B cell (primary cell): ENCODE data around the gene CDC42BPG. TPM values are rescaled to one million over a fixed set of nuclear protein-coding genes. Genes with fewer than 3 reads are reported as not detected.

Source experiments
- ATAC-seq: fragments of 200-7000 bp; cut with Tn5 transposase; one replicate; pipeline ENCODE4 v1.10.0; 2021; ENCODE audit warnings: low read depth, mild to moderate bottlenecking, moderate number of reproducible peaks, moderate library complexity
- CTCF ChIA-PET: fragments of 350-600 bp; sonication (Branson Sonifier 250); formaldehyde crosslinking; loops from one replicate; lab custom pipeline; 2021; ENCODE audit warnings: antibody characterized with exemption, inconsistent platforms; lab: Charles Lee
- POLR2A ChIA-PET: fragments of 350-600 bp; sonication (Branson Sonifier 250); formaldehyde crosslinking; loops from one replicate; lab custom pipeline; 2021; ENCODE audit warnings: antibody characterized with exemption; lab: Charles Lee
- DNase-seq: peaks from one replicate; pipeline ENCODE4 v3.0.0; 2013
- H2AFZ ChIP-seq: 2 replicates; pipeline ENCODE4 v1.6.1; 2012; ENCODE audit warnings: mild to moderate bottlenecking, low read depth, low read length; ENCODE audit not compliant: insufficient read depth, poor library complexity, severe bottlenecking
- H3K27ac ChIP-seq, 2 donors: 1 replicate in 1 of 2; 2 replicates in 1 of 2; pipeline ENCODE4 v1.5.1; 2012 to 2013; ENCODE audit warnings: low read length in 2 of 2, mild to moderate bottlenecking in 2 of 2, moderate library complexity in 1 of 2
- H3K27me3 ChIP-seq, 4 experiments: fragments of 200-600 bp in 1 of 4; sonication (generic) in 1 of 4; replicated peaks in 1 of 4; 1 replicate in 2 of 4; 2 replicates in 2 of 4; pipeline versions ENCODE4 v1.6.1 to v1.7.0; 2013 to 2016; ENCODE audit warnings: low read length in 3 of 4, mild to moderate bottlenecking in 2 of 4, mixed read lengths in 1 of 4, moderate library complexity in 1 of 4; ENCODE audit not compliant: insufficient read depth in 4 of 4, control insufficient read depth in 3 of 4; ENCODE audit errors: control extremely low read depth in 1 of 4
- H3K36me3 ChIP-seq, 2 experiments: replicated peaks in 1 of 2; 1 replicate in 1 of 2; 2 replicates in 1 of 2; pipeline versions ENCODE4 v1.6.1 to v1.7.1; 2013; ENCODE audit warnings: low read length in 1 of 2; ENCODE audit not compliant: insufficient read depth in 2 of 2, control insufficient read depth in 1 of 2; ENCODE audit errors: control extremely low read depth in 1 of 2, extremely low read depth in 1 of 2
- H3K4me1 ChIP-seq, 2 donors: fragments of 200-600 bp in 1 of 2; sonication (generic) in 1 of 2; 1 replicate in 1 of 2; 2 replicates in 1 of 2; pipeline versions ENCODE4 v1.5.1 to v1.6.1; 2013 to 2017; ENCODE audit warnings: low read length in 2 of 2; ENCODE audit not compliant: control insufficient read depth in 2 of 2, insufficient read depth in 2 of 2
- H3K4me2 ChIP-seq: replicated peaks from 2 replicates; pipeline ENCODE3; 2012; ENCODE audit warnings: mild to moderate bottlenecking, low read depth, low read length; ENCODE audit not compliant: poor library complexity, severe bottlenecking
- H3K4me3 ChIP-seq, 5 experiments: fragments of 200-600 bp in 1 of 5; sonication (generic) in 1 of 5; 1 replicate in 3 of 5; 2 replicates in 2 of 5; pipeline versions ENCODE4 v1.5.1 to v1.7.0; 2011 to 2016; ENCODE audit warnings: low read length in 4 of 5, mild to moderate bottlenecking in 4 of 5, low read depth in 2 of 5, control low read depth in 1 of 5, moderate library complexity in 1 of 5; ENCODE audit not compliant: insufficient read depth in 1 of 5; ENCODE audit errors: control extremely low read depth in 1 of 5, extremely low read depth in 1 of 5
- H3K79me2 ChIP-seq: fragments of 200-600 bp; sonication (generic); one replicate; pipeline ENCODE4 v1.6.0; 2016; ENCODE audit warnings: low read length; ENCODE audit not compliant: control insufficient read depth, insufficient read depth
- H3K9ac ChIP-seq: fragments of 200-600 bp; sonication (generic); 2 replicates; pipeline ENCODE4 v1.6.1; 2017; ENCODE audit warnings: mild to moderate bottlenecking, low read length, moderate library complexity
- H3K9me3 ChIP-seq, 3 donors: one replicate each; pipeline versions ENCODE4 v1.6.1 to v1.7.1; 2013; ENCODE audit warnings: low read length in 2 of 3; ENCODE audit not compliant: control insufficient read depth in 2 of 3, insufficient read depth in 1 of 3; ENCODE audit errors: control extremely low read depth in 1 of 3
- H4K20me1 ChIP-seq: 2 replicates; pipeline ENCODE4 v1.6.0; 2012; ENCODE audit warnings: mild to moderate bottlenecking, low read length; ENCODE audit not compliant: insufficient read depth, control insufficient read depth, poor library complexity, severe bottlenecking
- H3K27ac Mint-ChIP-seq: one replicate; pipeline ENCODE4 v1.8.0; 2021; ENCODE audit warnings: mixed read lengths
- H3K27me3 Mint-ChIP-seq: one replicate; pipeline ENCODE4 v1.8.0; 2021; ENCODE audit warnings: mixed read lengths
- H3K4me1 Mint-ChIP-seq: one replicate; pipeline ENCODE4 v1.8.0; 2021; ENCODE audit warnings: mixed read lengths
- H3K4me3 Mint-ChIP-seq: one replicate; pipeline ENCODE4 v1.8.0; 2021; ENCODE audit warnings: mixed read lengths
- H3K9me3 Mint-ChIP-seq: one replicate; pipeline ENCODE4 v1.8.0; 2022; ENCODE audit warnings: mixed read lengths; ENCODE audit not compliant: insufficient read depth
- CTCF ChIP-seq: fragments of 200-600 bp; IDR thresholded peaks from one replicate; pipeline ENCODE4 v1.8.0; 2022; ENCODE audit warnings: antibody characterized with exemption, mild to moderate bottlenecking
- EZH2 ChIP-seq: IDR thresholded peaks from 2 replicates; pipeline ENCODE4 v1.6.1; 2012; ENCODE audit warnings: borderline replicate concordance, low read depth, mild to moderate bottlenecking, moderate library complexity, low read length; ENCODE audit not compliant: insufficient read depth, poor library complexity, severe bottlenecking
- WGBS: methylation state at CpG from one replicate; pipeline ENCODE4 v1.1.5; 2013; ENCODE audit warnings: missing lambda C conversion rate; ENCODE audit not compliant: insufficient coverage; 5-methylcytosine and 5-hydroxymethylcytosine counted together
- intact Hi-C: fragments of 100-400 bp; cut with micrococcal nuclease; formaldehyde crosslinking; loops from one replicate; pipeline ENCODE4 v1.10.0; 2022
- polyA plus RNA-seq: library from polyadenylated mRNA; depleted of rRNA; stranded (reverse); fragments of >200 nt; gene quantifications from 2 replicates; pipeline ENCODE4 v1.2.3, GENCODE V29; 2012
- total RNA-seq, 2 donors: library from RNA; stranded (reverse); fragments of 120-200 nt in 1 of 2; gene quantifications; 1 replicate in 1 of 2; 2 replicates in 1 of 2; pipeline versions ENCODE4 v1.2.3 to v1.2.4, GENCODE V29; 2013 to 2022

The CDC42BPG gene
- total and polyA plus RNA-seq, 2 donors (not counting 1 experiment from before 2014, with no cell fraction given), result 3.7 to 8.7 TPM

GRCh38 chr11:64881476-64881875, 37.0 kb upstream of the CDC42BPG start:
- Histone ChIP-seq H3K4me3 (no peak overlapping the region), H3K27me3 (no peaks in the 10 kb centered on the region), H2AFZ (no peak overlapping the region), H3K4me2 (no peak overlapping the region), H3K9me3 (peaks cover 0 to 4% (median 0%) of the 10 kb centered on the region in 3 donors), H4K20me1 (peaks cover 19% of the 10 kb centered on the region), H3K4me1 (peaks cover 29 to 34% of the 10 kb centered on the region in 2 donors), H3K9ac (no peak overlapping the region), H3K27ac (no peak overlapping the region), H3K36me3 (peaks cover 0 to 4% of the 10 kb centered on the region in 2 experiments), H3K79me2 (peaks cover 19% of the 10 kb centered on the region)
- ATAC-seq (no peak), DNase-seq (no peak)
- no peak overlapping the region for H3K4me3 Mint-ChIP-seq
- intact Hi-C loops, result no loop called here
- peaks cover 46% of the 10 kb centered on the region for H3K4me1 Mint-ChIP-seq
- H3K9me3 Mint-ChIP-seq, result no peaks in the 10 kb centered on the region
- POLR2A ChIA-PET, result interaction anchor here (10.0 kb wide), 1 partner anchor 31 kb away, joined by 158 read pairs; no protein-coding TSS in a partner anchor
- CTCF ChIA-PET, result interaction anchor here (0.6 to 30.2 kb wide), 6 partner anchors 9 to 162 kb away, joined by 3 to 1254 read pairs (median 6); partner anchors contain the start of gene CDC42BPG
- peak overlapping the region; percentile 73 for H3K27ac Mint-ChIP-seq
- 95% methylated on average over 7 of the region's 8 CpGs for WGBS
- H3K27me3 Mint-ChIP-seq, result no peaks in the 10 kb centered on the region
- TF ChIP-seq EZH2, result no peak
- TF ChIP-seq CTCF, result no peak
